ENCODE data around the gene MLEC.

The MLEC gene

DNA sequence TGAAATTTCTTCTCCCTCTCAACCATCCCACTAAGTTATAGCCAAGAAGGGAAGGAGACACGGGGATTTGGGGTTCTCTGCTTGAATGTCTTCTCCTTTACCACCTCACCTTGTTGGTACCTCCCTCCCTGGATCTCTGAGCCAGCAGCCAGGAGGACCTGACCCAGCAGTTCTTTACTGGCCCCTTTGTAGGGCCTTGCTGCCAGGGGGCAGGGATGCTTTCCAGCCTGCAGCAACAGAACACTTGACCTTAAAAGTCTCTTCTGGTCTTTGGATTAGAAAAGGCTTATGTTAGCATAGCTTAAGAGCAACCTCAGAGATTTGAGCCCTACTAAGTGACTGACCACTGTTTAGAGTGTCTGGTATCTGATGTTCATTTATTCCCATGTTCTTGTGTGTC lies 10.4 kb downstream of the MLEC start:
- no peak for DNase-seq

- no peak for DNase-seq
Observed at GRCh38 chr12:120698665-120699064, 11.7 kb downstream of the MLEC start.

GRCh38 chr12:120699553-120699952 lies 12.6 kb downstream of the MLEC start:
- no peak for DNase-seq

DNA sequence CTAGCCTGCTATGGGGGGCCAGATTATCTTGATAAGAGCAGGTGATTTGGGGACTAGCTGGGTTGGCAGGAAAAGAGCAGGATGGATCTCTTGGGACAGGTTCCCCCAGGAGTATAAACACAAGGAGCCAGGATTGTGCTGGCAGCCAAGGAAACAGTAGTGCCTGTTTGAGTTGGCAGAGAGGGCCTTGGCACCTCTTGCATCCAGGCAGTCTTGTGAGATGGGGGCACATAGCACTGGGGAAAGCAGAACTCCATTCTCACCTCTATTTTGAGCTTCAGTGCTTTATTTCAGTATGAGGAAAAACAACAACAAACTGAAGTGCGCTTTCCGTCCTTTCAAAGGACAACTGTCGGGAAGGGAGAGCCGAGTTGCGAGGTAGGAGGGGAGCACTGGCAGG lies 13.9 kb downstream of the MLEC start:
- DNase-seq: no peak

- DNase-seq: no peak
Observed at GRCh38 chr12:120702637-120703036, 15.7 kb downstream of the MLEC start.

- DNase-seq: no peak
Observed at GRCh38 chr12:120703311-120703942, 16.5 kb downstream of the MLEC start.

GRCh38 chr12:120705618-120706017 lies 18.7 kb downstream of the MLEC start:
- no peak for DNase-seq

DNA sequence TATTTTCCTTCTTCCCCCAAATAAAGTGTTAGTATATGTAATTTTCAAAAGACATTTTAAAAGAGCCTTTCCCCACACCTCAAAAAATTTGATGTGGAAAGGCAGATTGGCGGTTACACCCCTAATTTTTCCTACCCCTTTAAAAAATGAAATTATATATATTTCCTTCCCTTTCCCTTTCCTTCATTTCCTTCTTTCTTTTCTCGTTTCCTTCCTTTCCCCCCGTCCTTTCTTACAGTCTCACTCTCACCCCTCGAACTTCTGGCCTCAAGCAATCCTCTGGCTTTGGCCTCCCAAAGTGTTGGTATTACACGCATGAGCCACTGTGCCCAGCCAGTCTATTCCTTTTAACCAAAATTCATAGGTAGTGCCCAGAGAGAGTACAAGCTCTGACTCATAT lies 19.1 kb downstream of the MLEC start:
- DNase-seq: no peak

GRCh38 chr12:120708651-120709050 lies 21.7 kb downstream of the MLEC start:
- DNase-seq: no peak

- peak; percentile 82 for DNase-seq
Observed at GRCh38 chr12:120710031-120710804, 23.3 kb downstream of the MLEC start, which contains the start of gene UNC119B. Gene UNC119B, plus strand, starts transcription at chr12:120710458. Its CDS starts 17 bp downstream, at chr12:120710475.

- DNase-seq: peak; percentile 49
Observed at GRCh38 chr12:120710805-120711296, 23.9 kb downstream of the MLEC start.

- DNase-seq: no peak
Observed at GRCh38 chr12:120711411-120711810, 24.5 kb downstream of the MLEC start.

DNA sequence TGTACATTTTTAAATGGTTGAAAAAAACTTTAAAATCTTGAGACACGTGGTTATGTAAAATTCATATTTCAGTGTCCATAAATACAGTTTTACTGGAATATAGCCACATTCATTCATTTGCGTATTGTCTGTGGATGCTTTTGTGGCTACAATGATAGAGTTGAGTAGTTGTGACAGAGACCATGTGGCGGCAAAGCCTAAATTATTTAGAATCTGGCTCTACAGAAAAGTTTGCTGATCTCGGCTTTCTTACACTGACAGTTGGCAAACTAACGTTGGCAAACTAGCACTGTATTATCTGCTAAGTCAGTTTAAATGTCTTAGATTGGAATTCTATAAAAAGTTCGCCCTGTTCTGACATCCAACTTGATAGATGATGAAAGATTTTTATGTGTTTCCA lies 25.7 kb downstream of the MLEC start:
- DNase-seq: no peak

DNA sequence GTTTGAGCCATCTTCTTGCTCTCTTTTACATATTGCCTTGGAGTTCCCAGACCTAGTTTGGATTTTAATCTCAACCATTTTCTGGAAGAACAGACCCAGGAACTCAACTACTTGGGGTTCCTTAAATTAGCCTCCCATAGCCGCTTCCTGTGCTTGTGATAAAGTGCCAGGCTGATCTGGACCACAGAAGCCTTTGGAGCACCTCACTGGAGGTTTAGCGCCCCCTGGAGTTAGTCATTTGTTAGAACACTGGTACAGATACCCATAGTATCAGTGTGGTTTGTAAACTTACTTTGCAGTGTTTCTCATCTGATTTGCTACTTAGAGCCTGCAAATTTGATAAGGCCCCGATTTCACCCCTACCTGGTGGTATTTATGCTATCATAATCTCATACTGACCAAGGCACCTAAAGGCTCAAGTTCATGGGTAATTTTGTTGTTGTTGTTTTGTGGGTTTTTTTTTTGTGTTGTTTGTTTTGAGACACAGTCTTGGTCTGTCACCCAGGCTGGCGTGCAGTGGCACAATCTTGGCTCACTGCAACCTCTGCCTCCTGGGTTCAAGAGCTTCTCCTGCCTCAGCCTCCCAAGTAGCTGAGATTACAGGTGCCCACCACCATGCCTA lies 27.0 kb downstream of the MLEC start:
- DNase-seq: peak; percentile 81

DNA sequence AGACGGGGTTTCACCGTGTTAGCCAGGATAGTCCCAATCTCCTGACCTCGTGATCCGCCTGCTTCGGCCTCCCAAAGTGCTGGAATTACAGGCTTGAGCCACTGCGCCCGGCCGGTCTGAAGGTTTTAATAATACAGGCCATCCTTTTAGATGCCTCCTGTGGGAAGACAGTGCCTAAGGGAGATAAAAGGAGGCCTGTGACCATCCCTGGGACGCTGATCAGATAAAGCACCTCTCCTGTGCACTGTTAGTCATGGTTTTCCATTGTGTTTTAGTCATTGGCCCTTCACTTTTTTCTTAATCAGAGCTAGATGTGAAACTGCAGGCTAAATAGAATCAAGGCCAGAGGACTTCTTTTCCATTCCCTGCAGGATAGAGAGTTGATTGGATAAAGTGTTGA lies 31.1 kb downstream of the MLEC start:
- no peak for DNase-seq

DNA sequence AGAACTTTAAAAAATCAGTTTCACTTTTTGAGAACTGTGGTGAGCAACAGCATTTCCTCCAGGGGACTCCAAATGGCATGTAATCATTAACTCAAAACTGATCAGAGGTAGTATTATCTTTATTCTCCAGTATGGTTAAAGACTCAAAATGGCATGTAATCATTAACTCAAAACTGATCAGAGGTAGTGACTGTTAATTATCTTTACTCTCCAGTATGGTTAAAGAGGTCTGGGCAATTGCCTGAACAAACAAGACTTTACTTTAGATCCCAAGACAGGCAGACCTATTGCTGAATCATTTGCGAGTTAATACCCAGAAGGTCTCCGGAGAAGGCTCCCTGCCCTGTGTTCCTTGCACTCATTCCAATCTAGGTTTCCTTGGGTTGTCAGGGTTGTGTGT lies 32.1 kb downstream of the MLEC start:
- DNase-seq: no peak

DNA sequence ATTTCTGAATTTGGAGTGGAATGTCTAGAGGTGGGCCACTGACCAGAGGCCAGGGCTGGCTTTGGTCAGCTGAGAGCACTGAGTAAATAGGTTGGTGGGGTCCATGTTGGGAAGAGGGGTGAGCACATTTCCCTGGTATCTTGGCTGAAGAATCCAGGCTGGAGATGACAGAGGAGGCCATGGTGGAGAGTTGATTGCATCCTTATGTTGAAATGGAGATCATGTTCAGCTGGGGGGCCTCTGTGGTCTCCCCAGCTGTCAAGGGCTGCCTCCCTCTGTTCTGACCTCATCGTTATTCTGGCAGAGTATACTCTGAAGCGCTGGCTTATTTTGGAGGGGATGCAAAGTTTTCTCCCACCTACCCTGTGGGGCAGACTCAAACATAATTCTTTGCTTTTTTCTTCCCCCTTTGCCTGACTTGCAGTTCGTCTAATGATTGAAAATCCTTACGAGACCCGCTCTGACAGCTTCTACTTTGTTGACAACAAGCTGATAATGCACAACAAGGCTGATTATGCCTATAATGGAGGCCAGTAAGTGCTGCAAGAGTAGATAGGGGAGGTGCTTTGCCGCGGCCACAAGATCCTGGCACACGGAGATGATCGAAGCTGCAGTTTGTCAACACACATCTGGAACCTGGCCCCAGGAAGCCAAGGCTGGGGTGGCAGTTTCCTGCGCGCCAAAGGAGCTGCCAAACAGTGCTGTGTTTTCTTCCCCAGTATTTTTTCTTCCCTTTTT lies 32.7 kb downstream of the MLEC start:
- no peak for DNase-seq

DNA sequence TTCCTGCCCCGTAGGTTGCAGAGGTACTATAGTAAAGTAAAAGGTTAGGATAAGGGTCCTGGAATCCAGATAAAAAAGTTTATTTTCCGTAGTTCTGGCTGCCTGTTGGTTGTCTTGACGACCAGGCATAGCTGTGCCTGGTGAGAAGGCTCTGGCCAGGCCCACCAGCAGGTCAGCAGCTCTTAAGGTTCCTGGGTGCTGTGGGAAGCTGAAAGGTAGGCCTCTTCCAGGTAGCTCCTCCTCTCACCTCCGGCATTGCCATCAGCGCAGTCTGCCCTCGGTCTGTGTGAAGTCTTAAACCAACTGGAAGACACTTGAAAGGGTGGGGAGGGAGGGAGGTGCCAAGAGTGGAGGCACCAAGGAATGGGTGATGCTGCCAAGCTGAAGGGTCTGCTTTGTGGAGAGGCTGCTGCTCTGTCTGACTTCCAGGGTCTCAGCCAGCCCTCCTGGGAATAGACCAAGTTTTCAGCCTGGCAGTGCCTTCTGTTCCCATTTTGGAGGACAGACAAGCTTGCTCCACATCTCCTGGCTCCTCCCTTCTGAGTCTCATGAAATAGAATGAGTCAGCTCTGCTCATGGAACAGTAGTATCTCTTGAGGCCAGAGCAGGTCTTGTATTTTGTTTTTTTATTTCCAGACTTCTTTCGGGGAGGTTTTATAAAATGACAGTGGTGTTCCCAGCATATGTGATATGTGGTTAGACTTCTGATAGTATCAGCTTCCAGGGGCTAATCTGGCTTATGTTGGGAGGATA lies 33.5 kb downstream of the MLEC start:
- DNase-seq: no peak

DNA sequence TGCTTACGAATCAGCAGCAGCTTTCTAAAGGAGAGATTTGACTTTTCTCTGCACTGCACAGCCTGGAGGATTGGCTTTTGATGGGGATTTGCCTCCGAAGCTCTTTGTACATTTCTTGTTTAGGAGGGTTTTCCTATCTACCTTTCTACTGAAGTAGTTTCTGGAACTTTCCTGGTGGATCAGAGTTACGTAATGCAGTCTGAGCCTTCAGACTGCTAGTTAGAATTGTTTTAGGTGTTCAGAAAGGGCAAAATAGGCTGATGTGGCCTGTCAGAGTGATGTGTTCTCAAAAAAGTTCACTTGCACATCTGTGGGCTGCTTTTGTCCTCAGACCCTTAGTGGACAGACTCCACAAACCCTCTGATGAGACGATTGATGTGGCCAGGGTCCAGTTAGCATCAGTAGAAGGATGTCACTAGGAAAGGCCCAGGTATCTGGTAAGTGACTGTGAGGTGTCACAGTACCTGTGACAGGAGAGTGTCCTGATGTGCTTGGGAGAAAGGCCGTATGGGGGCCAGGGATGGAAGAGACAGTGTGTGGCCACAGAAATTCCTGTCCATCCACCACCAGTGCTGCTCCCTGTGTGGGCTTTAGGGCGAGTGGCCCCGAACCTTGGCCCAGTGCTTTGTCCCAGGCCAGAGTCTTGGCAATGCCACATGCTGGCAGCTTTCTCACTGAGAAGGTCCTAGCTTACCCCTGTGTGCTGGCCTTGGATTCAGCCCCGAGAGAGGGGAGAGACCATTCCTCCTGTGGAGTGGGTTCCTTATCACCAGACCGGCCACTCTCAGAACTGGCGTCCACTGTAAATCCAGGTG lies 34.2 kb downstream of the MLEC start:
- DNase-seq: no peak

GRCh38 chr12:120721866-120722265 lies 34.9 kb downstream of the MLEC start:
- DNase-seq: no peak

- DNase-seq: no peak
Observed at GRCh38 chr12:120722784-120723183, 35.8 kb downstream of the MLEC start.

DNA sequence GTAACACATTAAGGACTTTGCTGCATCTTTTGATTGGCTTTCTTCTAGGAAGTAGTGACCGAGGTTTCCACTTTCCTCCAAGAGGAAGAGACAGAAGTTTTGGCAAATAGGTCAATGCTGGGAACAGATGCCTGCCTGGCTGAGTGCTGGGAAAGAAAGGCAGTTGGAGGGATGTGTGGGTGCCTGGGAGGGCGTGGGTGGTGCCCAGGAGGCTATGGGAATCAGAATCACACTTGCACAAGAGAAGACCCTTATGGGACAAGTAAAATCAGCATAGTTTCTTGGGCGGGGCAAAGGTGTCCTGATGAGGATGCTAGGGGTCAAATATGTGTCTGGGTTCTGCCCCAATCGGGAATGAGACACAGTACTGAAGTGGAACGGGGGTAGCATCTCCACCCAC lies 37.8 kb downstream of the MLEC start:
- no peak for DNase-seq

Measured in activated CD4-positive, alpha-beta T cell treated with anti-CD3 and anti-CD28 coated beads for 48 hours (primary cell).